HG03460 (cell line): ENCODE measurements around the gene CTXN1.
A peak's percentile ranks its signal among the peaks of the same experiment; 100 is the strongest.
"Not testable (repeated sequence)": the region's sequence is repeated elsewhere in the genome, so short reads cannot be mapped to it uniquely, and the experiment has no call there.

Source experiments
- ATAC-seq: cut with Tn5 transposase; IDR thresholded peaks from one replicate; pipeline ENCODE4 v1.9.1; 2021; ENCODE audit not compliant: unreplicated experiment

The CTXN1 gene

DNA sequence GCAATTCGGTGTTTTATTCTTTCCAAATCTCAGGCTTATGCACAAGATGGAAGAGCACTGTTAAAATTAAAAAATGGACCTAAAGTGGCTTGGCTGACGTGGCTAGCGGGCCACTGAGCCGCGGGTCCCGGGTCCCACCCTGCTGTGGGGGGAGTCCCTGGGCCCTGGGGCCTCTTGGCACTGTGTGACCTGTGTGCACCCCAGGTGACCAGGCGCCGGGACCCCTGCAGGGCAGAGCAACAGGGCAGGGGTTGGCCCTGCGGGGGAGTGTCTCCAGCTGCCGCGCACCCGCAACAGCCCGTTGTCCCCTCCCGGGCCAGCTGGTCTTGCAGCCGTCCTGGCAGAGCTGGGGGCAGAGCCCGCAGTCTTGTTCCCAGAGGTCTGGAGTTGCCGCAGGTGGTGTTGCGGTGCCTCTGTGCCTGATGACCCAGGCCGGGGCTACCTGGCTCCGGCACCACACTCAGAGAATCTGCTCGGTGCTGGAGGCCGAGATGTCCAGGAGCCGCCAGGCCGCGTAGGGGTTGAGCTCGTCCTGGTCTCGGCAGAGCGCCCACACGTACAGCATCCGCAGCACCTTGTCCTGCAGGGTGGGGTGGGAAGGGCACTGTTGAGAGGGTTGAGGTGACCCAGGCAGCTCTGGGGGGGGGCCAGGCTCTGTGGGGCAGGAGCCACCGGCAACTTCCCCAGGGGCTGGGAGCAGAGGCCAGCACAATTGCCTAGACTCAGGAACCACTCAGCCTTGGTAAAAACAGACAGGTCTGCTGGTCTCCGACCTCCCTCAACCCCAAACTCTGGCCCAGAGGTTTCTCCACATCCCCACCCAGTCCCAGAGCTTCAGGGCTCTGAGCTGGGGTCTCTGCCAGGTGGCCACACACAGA, 1.0 kb upstream of the CTXN1 start:
- ATAC-seq: no peak

DNA sequence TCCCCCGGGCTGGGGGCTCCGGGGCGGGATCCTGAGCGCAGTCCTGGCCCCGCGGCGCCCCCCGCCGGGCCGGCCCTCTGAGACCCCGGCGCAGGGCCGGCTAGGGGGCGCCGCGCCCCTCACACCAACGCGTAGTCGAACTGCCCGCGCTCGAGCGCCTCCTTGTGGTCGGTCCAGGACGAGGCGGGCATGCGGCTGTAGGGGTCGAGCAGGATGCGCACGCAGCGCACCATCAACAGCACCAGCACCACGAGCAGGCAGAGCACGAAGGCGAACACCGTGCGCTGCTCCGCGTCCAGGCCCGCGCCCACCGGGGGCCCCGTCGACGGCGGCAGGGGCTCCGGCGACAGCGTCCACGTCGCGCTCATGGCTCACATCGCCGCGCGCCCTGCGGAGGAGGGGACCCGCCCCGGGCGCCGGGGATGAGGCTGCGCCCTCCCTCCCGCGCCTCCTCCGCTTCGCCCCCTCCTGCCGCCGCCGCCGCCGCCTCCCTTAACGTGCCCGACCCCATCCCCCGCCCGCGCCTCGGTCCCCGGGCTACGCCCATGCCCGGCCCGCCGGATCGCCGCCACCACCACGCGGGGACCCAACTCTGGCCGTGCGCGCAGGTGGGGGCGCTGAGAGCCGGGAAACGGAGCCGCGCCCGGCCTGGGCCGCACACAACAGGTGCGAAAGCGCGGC, 624 bp downstream of the CTXN1 start:
- ATAC-seq: no peak

DNA sequence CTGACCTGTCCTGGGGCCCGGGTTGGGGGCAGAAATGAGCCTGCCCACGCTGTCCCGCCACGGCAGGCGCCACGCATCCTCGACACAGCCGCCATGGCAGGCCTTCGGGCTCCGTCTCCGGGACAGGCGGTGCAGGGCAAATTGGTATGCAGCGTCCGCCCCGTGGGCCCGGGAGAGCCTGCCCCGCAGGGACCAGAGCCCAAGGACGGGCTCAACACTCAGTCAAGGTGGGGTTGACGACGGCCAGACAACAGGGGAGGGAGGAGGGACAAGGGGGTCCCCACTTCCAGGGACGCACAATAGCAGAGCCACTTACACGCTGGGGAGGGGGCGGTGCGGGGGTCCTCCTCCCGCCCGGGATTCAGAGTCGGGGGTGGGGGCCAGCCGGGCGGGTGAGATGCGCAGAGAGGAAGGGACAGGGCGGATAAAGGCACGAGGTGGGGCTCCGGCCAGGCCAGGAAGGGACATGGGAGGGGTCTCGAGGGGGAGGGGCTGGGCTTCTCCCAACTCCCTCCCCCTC, 1.2 kb downstream of the CTXN1 start:
- no peak for ATAC-seq

DNA sequence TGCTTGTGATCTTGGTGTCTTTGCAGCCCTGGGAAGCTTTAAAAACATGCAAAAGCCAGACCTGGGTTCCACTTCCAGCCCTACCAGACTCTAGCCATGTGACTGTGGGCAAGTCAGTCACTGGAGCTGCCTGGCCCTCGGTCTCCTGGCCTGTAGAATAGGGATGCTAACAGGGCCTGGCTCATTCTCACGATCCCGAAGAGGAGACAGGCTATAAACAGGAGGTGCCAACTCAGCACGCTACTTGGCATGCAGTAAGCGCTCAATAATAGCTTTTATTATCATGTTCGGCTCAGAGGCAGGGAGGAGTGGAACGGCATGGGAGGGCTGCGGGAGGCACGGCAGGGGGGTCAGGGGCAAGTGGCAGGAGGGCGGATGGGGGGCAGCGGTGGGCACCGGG, 1.7 kb downstream of the CTXN1 start:
- ATAC-seq: no peak

DNA sequence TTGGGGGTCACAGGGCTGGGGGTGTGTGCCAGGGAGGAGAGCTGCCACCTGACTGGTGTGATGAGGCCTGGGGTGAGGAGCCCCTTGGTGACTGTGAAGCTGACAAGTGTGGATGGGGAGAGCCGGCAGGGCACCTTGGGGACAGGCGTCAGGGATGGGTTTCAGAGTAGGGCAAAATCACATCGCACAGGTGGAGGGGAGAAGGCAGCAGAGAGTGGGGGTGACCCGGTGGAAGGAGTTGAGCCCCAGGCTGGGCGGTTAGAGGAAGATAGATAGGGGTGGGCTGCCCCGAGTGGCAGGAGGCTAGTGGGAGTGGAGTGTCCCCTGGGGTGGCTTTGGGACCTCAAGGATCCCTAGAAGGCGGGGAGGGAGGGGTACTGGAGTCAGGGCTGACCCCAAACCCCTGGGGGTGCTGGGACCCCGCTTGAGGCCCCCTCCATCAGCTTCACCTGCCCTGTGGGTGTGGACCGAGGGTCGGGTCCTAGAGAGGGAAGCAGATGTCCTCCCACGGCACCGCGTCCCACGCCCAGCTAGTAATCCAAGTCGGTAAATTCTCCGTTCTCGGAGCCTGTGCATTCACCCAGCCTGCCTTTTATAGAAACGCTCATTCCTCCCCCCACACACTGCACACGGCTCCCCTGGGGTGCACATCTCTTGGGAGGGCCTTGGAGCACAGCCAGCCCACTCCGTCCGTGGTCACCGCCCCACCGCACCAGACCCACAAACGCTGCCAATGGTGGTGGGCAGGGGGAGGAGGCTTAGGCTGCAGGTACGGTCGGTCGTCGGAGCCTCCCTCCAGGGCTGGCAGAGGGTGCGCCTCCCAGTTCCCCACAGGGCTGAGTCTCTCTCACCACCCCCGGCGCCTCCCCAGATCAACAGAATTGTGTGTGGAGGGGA, 2.4 kb downstream of the CTXN1 start:
- no peak for ATAC-seq

DNA sequence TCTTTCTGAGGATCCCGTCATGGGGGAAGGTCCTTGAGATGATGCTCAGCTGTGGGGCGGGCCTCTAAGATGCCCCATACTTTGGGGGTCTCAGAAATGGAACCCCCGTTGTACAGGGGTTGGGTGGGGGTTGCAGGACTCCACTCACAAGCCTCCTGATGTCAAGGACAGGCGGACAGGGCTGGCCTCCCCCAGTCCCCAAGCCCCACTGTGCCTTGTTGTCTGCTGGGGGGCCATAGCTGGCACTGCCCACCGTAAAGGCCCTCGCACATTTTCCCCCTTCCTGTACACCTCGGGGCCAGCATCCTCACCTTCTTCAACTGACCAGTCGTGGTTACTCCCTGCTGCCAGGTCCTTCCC, 3.1 kb downstream of the CTXN1 start:
- no peak for ATAC-seq

DNA sequence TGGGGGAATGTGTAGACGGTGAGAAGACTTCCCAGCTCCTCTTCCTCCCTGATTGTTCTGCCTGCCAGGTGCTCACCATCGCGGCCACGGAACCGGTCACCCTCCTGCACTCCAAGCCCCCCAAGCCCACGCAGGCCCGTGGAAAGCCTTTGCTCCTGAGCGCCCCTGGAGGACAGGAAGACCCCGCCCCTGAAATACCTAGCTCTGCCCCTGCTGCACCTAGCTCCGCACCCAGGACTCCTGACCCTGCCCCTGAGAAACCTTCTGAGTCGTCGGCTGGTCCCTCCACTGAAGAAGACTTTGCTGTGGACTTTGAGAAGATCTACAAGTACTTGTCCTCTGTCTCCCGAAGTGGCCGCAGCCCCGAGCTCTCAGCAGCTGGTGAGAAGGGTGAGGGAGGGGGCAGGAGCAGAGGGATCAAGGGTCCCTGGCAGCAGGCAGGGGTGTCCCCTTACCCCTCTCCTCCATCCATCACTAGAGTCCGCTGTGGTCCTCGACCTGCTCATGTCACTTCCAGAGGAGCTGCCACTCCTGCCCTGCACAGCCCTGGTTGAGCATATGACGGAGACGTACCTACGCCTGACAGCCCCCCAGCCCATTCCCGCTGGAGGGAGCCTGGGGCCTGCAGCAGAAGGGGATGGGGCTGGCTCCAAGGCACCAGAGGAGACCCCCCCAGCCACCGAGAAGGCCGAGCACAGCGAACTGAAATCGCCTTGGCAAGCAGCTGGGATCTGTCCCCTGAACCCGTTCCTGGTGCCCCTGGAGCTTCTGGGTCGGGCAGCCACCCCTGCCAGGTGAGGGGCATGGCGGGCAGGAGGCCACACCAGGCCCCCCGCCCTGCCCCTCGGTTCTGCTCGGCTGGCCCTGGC, 3.7 kb downstream of the CTXN1 start:
- ATAC-seq: no peak

DNA sequence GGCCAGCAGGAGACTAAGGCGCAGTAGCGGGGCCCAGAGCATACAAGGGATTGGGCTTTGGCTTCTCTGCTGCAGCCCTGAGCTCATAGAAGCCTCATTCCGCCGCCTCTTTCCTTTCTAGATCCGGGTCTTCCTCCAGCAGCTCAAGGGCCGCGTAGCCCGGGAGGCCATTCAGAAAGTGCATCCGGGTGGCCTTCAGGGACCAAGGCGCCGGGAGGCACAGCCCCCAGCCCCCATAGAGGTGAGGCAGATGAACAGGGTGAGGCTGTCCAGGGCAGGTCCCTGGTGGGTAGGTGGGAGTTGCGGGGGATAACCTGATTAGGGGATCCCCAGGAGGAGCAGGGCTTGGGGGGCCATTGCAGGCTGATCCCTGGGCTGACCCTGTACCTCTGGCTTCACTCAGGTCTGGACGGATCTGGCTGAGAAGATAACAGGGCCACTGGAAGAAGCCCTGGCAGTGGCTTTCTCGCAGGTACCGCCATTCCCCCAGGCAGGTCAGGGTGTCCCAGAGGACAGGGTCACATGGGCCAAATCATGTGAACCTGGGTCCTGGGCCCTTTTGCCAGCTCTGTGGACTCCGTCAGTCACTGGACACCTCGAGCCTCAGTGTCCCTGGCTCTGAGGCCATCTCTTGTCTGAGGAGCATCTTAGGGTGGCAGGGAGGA, 4.5 kb downstream of the CTXN1 start:
- ATAC-seq: no peak

DNA sequence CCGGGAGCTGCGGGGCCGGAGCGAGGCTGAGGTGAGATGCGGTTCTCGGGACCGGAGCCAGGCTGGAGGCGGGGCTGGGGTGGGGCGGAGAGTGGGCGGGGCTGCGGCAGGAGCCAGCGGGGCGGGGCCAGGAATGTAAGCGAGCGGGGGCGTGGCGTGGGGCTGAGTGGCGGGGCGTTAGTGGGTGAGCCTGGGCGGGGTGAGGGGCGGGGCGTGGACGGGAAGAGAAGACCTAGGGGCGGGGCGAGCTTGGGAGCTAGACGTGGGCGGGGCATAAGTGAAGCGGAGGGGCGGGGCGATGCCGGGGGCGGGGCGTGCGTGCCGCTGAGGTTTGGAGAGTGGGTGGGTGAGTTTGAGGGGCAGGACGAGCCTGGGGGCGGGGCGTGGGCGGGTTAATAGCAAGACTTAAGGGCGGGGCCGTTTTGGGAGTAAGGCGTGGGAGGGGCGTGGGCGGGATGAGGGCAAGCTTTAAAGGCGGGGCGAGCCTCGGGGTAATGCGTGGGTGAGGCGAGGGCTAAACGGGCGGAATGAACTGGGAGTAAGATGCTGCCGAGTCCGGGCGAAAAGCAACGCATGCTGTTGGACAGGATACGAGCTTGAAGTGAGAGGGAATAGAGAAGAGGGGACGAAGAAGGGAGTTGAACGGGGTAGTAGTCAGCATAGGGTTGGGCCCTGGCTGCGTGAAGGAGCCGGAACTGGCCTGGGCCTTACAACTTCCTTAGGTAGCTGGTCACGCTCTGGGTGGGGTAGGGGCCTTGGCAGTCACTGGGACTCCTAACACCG, 5.2 kb downstream of the CTXN1 start:
- peak; percentile 31 for ATAC-seq

DNA sequence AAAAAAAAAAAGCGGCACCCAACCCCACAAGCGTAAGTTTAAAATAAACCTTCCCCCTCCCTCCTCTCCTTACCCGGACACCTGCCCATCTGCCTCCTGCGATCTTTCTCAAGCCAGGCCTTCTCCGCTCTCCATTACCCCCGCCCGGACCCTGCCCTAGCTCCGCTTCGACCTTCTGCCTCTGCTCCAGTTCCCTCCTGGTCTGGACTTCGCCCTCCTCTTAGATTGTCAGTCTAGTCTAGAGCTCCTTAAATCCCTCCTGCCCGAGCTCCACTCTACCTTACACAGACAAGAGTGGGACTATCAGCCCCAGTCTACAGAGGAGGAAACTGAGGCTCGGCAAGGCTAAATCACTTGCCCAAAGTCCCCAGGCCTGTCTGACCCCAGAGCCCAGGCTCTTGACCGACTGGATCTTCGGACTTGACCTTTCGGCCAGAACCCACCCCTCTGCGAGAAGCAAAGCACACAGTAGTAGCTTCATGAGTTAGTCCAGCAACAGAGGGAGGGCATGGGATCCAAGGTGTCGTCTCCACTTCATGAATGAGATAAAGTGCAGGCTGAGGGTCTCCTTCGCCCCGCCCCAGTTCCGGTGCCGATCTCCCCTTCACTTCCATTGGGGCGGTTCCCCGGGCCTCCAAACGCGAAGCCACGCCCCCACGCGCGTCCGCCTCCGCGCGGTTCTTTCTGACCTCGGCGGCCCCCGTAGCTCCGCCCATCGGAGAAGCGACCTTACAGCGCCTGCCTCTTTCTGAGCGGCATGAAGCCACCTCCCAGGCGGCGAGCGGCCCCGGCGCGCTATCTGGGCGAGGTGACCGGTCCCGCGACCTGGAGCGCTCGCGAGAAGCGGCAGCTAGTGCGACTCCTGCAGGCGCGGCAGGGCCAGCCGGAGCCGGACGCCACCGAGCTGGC, 6.1 kb downstream of the CTXN1 start, which contains the start of gene SNAPC2:
Gene SNAPC2 (plus strand): TSS at position 729 of the 909 bp plus-strand sequence. CDS start 29 bp downstream, at position 758.
- peak; percentile 52 for ATAC-seq

DNA sequence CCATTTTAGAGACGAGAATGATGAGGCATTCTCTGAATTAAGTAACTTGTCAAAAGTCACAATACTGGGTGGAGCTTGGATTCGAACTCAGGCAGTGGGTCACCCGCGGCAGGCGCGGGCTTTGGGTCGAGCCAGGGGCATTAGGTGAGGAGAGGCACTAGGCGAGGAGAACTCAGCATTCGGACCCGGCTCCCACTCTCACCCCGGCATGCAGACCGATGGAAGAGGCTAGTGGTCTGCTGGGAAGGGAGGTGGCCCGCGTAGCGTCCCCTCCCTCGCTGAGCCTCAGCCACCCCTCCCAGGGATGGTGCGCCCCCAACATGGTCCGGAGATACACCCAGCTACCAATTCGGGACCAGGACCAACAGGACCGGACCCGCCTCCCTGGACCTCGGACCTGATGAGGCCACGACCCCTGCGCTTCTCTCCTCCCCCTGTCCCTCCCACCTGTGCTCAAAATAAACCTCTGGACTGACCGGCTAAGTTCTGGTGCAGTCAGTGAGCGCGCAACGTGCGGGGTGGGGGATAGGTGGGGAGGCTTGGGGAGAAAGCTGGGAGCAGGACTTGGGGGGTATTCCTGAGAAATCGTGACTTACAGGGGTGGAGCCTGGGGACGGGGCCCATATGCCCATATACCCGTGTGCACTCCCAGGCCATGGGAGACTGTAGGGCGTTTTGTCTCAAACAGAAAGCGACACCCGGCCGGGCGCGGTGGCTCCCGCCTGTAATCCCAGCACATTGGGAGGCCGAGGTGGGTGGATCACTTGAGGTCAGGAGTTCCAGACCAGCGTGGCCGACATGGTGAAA, 7.1 kb downstream of the CTXN1 start:
- ATAC-seq: no peak

DNA sequence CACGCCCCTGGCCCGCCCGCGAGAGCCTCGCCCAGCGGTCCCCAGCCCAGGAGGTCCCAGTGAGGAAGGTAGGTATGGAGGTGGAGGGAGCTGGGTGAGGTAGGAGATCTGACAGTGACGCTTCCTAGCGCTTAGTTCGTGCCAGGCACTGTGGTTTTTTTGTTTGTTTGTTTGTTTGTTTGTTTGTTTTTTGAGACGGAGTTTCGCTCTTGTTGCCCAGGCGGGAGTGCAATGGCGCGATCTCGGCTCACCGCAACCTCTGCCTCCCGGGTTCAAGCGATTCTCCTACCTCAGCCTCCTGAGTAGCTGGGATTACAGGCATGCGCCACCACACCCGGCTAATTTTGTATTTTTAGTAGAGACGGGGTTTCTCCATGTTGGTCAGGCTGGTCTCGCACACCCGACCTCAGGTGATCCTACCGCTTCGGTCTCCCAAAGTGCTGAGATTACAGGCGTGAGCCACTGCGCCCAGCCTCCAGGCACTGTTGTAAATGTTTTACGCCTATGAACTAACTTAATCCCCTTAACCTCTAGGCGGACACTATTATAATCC, 7.8 kb downstream of the CTXN1 start:
- not testable (repeated sequence) for ATAC-seq

DNA sequence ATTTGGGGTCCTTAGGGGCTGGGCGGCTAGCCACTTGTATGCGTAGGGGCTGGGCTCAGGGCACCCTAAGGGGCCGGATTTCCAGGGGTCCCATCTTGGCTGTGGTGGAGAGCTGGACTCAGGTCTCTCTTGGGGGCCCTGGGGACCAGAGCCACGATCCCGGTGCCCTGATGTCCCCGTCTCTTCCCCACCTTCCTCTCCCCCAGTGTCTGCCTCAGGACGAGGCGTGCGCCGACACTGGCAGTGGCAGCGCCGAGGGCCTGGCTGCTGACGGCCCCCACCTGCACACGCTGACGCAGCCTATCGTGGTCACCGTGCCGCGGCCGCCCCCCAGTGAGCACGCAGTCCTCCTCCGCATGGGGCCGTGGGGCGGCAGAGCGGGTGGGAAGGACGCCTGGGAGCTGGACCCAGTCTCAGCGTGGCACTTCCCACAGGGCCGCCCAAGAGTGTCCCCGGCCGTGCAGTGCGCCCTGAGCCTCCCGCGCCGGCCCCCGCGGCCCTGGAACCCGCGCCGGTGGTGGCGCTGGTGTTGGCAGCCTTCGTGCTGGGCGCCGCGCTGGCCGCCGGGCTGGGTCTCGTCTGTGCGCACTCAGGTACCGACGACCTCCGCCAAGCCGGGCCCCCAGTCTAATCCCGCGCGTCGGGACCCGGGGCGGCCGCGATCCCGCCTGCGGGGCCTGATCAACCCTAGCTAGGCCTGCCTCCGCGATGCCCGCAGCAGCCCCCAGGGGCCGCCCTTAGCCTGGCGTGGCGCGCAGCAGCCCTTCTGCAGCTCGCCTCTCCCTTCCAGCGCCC, 8.5 kb downstream of the CTXN1 start:
- no peak for ATAC-seq

DNA sequence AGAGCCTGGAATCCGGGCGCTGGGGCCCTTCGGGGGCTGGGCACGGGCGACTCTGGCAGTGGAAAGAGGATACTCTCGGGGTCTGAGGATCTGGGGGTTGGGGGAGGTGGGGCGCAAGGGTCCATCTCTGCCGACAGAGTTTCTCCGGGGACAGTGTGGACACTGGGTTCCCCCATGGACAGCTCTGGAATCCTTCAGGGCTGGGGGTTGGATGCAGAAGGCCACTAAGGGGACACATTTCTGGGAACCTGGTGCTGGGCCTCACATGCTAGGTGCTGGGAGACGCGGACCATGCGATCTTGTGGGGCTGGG, 9.0 kb downstream of the CTXN1 start:
- no peak for ATAC-seq

DNA sequence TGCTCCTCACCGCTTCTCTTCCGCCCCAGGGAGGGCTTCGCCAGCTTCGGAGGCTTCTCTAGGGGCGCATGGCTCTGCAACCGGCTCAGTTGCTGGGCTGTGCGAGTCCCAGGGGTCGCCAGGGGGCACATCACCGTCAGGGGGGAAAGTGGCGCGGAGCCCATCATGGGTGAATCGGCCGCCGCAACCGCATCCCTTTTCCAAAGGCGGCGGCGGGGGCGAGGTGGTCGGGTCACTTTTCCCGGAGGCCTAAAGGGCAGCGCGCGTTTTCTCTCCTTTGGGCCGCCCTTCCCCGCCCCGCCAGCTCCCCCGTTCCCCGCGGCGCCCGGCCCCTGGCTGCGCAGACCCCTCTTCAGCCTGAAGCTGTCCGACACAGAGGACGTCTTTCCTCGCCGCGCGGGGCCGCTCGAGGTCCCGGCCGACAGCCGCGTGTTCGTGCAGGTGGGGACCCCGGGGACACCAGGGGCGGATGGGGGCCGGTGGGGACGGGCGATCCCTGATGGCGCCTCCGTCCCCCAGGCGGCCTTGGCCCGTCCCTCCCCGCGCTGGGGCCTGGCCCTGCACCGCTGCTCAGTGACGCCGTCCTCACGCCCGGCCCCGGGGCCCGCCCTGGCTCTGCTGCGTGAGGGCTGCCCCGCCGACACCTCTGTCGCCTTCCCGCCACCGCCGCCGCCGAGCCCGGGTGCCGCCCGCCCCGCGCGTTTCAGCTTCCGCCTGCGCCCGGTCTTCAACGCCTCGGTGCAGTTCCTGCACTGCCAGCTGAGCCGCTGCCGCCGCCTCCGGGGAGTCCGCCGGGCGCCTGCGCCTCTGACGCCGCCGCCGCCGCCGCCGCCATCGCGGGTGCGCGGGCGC, 9.6 kb downstream of the CTXN1 start:
- no peak for ATAC-seq
